ENCODE results near the gene PTPRZ1.

The PTPRZ1 gene

DNA sequence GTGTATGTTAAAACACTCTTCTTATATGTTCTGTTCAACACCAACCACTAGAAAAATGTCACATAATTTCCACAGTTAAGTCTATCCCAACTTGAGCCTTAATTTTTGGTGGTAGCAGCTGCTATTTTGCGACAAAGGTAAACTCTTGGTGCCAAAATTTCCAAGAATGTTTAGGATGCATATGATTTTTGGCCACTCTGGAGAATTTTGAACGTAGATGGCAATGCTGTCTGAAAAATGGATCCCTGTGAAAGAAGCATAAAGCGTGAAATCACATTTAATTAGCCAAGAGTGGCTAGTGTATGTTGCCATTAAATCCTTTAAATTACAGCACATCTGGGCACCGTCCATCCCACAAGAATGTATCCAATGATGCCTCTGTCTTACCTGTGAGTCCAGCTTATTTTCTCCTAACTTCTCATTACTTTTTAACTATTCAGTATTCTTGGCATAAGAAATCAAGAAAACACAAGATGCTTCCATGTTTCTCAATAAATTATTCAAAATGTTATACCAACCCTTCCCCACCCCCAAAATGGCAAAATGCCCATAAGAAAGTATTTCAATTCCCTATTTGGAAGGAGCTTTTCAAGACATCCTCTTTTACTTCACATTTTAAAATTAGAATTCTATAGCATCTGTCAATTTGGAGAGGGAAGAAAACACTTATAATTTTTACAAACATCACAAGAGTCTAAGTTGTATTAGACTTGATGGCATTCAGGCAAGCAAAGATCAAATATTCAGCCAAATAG is 12.4 kb downstream of the PTPRZ1 start:
- in situ Hi-C loops (cut with MboI; ENCODE audit: low pct_unique_long_range_greater_than_20kb, low sequenced_read_pairs): no loop called here
- no peak for DNase-seq

GRCh38 chr7:121887634-121888033 is 14.7 kb downstream of the PTPRZ1 start:
- DNase-seq: no peak

DNA sequence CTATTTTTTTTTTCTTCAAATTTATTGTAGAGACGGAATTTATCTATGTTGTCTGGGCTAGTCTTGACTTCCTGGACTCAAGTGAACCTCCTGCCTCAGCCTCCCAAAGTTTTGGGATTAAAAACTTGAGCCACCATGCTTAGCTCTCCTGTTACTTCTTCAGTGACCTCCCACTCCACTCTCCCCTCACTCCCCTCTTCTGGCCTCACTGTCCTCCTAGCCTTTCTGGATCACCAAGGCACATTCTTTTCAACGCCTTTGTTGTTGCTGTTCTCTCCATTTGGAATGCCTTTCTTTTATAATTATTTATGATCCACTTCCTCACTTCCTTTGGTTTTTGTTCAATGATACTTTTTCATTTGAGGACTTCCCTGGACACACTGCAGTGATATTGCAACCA is 17.9 kb downstream of the PTPRZ1 start:
- in situ Hi-C loops (cut with MboI; ENCODE audit: low pct_unique_long_range_greater_than_20kb, low sequenced_read_pairs): no loop called here

More at GRCh38 chr7:121887634-121888033, 14.7 kb downstream of the PTPRZ1 start:
- in situ Hi-C loops (cut with MboI; ENCODE audit: low pct_unique_long_range_greater_than_20kb, low sequenced_read_pairs): no loop called here

GRCh38 chr7:121891731-121892130 is 18.8 kb downstream of the PTPRZ1 start:
- in situ Hi-C loops (cut with MboI; ENCODE audit: low pct_unique_long_range_greater_than_20kb, low sequenced_read_pairs): no loop called here
- DNase-seq: no peak

More for the DNA sequence above, 17.9 kb downstream of the PTPRZ1 start:
- no peak for DNase-seq

DNA sequence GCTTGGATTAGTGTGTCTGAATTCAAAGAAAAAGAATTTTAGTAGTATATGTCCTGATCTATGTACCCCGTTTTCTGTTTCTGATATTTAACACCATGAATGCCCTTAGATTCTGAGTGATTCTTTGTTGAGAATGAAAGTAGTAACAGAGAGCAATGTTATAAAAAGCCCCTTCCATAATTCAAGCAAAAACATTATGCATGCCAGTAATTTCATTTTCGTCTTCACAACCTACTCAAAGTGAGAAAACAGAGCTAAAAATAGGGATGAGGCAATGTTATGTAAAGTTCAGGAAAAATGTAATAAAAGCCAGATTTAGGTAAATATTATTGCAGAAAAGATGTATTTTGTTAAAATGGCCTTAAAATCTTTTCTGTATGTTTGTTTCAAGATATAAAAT is 28.1 kb downstream of the PTPRZ1 start:
- DNase-seq: no peak
- in situ Hi-C loops (cut with MboI; ENCODE audit: low pct_unique_long_range_greater_than_20kb, low sequenced_read_pairs): no loop called here

GRCh38 chr7:121904120-121904519 is 31.2 kb downstream of the PTPRZ1 start:
- DNase-seq: no peak
- in situ Hi-C loops (cut with MboI; ENCODE audit: low pct_unique_long_range_greater_than_20kb, low sequenced_read_pairs): no loop called here

DNA sequence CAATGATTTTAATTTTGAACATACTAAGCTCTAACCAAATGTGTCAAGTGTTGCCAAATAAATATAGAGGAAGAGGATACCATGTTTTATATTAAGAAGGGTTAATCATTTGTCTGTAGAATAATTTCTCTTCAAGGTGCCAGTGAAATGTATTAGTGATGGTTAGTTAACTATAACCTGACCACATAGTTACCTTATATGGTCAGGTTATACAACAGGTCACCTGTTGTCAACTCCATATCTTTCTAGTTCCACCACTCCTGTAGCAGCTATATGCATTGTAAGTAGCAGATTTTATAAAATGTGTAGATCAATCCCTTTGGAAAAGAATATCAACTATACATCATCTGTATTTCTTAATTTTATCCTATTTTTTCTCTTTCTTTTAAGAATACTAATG is 35.1 kb downstream of the PTPRZ1 start:
- DNase-seq: no peak
- in situ Hi-C loops (cut with MboI; ENCODE audit: low pct_unique_long_range_greater_than_20kb, low sequenced_read_pairs): no loop called here

DNA sequence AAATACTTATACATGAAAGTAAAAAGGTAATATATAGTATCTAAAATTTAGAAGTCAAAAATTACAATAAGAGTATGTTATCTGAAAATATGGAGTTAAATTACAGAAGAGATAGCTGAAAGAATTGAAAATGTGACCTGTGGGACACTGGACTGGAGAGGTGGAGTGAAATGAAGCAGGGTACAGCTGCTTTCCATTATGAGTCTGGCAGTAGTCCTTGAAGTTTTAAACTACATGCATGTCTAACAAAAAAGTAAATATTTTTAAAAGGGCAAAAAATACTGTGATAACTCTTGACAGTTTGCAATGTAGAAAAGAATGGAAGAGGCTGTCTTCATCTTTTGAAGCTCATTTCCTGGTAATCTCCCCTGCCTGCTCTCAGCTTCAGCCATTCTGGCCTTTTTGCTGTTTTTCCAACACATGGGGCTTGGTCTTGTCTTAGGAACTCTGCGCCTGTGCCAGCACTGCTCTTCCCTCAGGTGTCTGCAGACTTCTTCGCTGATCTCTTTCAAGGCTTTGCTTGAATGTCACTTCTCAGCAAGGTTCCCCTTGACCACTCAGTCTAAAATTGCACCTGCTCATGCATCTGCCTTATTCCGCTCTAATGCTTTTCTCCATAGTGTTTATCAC is 36.9 kb downstream of the PTPRZ1 start:
- in situ Hi-C loops (cut with MboI; ENCODE audit: low pct_unique_long_range_greater_than_20kb, low sequenced_read_pairs): no loop called here
- DNase-seq: no peak

DNA sequence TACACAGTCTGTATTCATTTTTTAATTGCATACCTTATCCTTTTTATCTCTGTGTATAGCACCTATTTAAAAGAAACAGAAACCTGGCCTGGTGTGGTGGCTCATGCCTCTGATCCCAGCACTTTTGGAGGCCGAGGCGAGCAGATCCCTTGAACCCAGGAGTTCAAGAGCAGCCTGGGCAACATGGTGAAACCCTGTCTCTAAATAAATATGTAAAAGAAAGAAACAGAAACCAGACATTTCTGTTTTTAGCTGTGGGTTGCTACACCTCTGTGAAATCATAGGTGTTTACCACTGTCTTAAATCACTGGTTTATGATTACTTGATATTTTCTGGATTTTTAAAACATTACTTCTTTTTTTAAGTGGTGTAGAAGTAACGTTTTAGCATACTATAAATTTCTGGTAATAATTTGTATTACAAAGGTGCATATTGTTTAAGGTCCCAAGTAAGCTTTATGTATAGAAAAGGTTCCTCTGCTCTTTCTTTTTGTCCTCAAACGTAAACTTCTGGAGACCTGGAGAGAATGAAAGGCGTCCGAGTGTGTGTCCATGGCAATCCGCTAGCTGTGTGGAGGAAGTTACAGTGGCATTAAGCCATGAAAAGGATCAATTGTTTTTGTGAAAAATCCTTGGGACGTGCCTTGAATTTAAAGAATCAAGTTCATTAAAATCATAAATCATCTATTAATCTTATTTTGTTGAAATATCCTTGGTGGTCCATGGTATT is 41.1 kb downstream of the PTPRZ1 start:
- in situ Hi-C loops (cut with MboI; ENCODE audit: low pct_unique_long_range_greater_than_20kb, low sequenced_read_pairs): no loop called here

DNA sequence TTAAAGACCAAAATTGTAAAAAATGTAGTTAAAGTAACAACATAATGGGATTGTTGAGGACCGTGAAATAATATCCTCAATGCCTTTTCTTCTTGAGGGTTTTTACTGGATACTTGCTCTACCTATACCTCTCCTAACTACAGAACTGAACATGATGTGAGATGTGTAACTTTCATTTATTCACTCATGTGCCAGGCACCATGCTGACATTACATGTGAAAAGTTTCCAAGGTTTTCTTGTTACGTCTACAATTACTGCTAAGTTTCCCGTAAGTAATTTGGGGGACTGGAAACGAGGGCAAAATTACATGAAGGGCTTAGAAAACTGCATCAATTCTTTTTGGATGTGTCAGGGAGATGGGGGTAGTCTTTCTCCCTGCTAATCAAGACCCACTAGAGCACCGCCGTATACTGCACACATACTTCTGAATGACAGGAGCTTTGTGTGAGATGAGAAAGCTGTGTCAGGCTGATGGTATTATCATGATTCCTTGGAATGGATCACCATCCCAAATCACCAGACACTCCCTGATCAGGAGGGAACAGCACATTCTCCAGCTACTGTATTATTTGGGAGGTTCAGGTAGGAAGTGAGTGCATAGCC is 41.8 kb downstream of the PTPRZ1 start:
- no peak for DNase-seq

More for the DNA sequence above, 41.1 kb downstream of the PTPRZ1 start:
- no peak for DNase-seq

DNA sequence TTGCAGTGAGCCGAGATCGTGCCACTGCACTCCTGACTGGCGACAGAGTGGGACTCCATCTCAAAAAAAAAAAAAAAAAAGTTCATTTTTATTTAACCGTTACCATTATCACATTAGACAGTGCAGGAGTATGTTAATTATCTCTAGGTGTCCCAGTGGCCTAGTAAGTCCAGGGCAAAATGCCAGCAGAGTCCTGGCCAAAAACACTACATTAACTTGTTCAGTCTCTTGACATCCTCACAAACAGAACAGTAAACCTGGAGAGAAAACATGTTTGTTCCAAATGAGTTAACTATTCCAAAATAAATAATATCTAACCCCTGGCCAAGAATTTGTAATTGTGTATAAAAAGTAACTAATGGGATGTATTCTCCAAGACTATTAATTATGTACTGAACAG is 43.2 kb downstream of the PTPRZ1 start:
- in situ Hi-C loops (cut with MboI; ENCODE audit: low pct_unique_long_range_greater_than_20kb, low sequenced_read_pairs): no loop called here
- no peak for DNase-seq

More for the DNA sequence above, 41.8 kb downstream of the PTPRZ1 start:
- in situ Hi-C loops (cut with MboI; ENCODE audit: low pct_unique_long_range_greater_than_20kb, low sequenced_read_pairs): no loop called here

DNA sequence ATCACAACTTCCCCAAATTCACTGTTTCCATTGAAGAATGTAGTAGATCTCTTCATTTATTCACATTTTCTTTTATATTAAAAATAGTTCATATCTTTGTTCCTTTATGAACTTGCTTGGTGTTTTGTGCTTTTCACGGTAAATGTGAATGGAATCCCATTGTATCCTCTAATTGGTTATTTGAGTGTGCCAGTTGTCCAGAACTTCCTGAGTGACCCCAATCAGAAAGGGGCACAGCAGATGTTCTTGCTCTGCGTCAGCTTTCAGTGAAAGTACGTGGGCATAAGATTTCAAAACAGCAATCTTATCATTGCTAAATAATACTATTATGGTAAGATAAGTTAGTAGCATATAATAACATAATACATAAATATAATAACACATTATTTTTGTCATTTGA is 47.0 kb downstream of the PTPRZ1 start:
- in situ Hi-C loops (cut with MboI; ENCODE audit: low pct_unique_long_range_greater_than_20kb, low sequenced_read_pairs): no loop called here
- no peak for DNase-seq

- in situ Hi-C loops (cut with MboI; ENCODE audit: low pct_unique_long_range_greater_than_20kb, low sequenced_read_pairs): no loop called here
- DNase-seq: no peak
Measured at GRCh38 chr7:121924269-121925186, 51.6 kb downstream of the PTPRZ1 start.

- in situ Hi-C loops (cut with MboI; ENCODE audit: low pct_unique_long_range_greater_than_20kb, low sequenced_read_pairs): no loop called here
Measured at GRCh38 chr7:121931149-121931902, 58.4 kb downstream of the PTPRZ1 start.

DNA sequence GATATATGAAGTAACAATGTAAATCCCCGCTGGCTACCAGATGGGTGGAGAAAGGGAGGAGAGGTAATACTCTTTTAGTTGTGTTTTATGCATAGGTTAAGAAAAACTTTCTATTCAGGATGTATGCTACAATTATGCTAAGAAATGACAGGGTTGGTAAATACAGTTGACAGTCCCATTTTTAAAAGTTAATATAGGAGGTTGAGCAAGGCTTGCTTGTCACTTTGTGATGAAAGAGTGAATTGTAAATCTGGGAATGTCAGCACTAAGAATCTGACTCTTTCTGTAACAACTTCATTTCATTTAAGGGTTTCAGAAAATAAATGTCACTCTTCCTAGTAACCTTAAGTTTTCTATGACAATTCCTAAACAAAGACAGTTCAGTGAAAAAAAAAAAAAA is 59.8 kb downstream of the PTPRZ1 start:
- no peak for DNase-seq
- in situ Hi-C loops (cut with MboI; ENCODE audit: low pct_unique_long_range_greater_than_20kb, low sequenced_read_pairs): no loop called here

More at GRCh38 chr7:121931149-121931902, 58.4 kb downstream of the PTPRZ1 start:
- DNase-seq: no peak

- DNase-seq: no peak
- in situ Hi-C loops (cut with MboI; ENCODE audit: low pct_unique_long_range_greater_than_20kb, low sequenced_read_pairs): no loop called here
Measured at GRCh38 chr7:121936951-121937623, 64.1 kb downstream of the PTPRZ1 start.

DNA sequence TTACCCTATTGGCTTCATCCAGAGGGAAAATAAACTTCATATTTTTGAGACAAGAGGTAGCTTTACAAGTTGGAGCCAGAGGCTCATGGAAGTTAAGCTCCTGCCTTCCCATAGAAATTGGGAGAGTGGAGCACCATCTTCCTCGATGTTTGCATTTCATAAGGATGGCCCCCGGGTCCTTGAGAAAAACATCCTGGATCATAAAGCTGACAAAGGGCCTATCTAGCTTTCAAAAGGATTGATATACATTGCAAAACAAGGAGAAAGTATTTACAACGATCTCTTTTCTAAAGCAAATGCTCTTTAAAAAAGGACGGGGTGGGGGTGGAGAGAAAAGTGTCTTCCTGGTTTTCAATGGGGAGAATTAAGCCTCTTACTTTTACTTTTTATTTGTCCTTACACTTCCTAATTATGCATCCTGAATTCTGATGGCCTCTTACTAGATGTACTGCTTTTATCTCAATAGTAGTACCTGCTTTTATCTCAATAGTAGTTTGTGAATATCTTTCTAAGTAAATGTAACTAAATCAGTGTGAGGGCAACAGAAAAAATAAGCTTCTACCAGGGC is 65.6 kb downstream of the PTPRZ1 start:
- no peak for DNase-seq
- in situ Hi-C loops (cut with MboI; ENCODE audit: low pct_unique_long_range_greater_than_20kb, low sequenced_read_pairs): no loop called here

All from KBM-7 (cell line).